ENCODE measurements around the gene PIPOX.

GRCh38 chr17:29054835-29055234 lies 11.9 kb downstream of the PIPOX start:
- no peak for TF ChIP-seq POLR2AphosphoS5 (IDR thresholded peaks at IDR 0.05)
- TF ChIP-seq POLR2A (IDR thresholded peaks at IDR 0.05): no peak
- no peak for TF ChIP-seq CTCF (IDR thresholded peaks at IDR 0.05)

All from sigmoid colon (tissue), 4 donors.